Panc1 (cell line): ENCODE results near the gene ANXA7.

Source experiments
- TCF7L2 ChIP-seq: IDR thresholded peaks from 2 replicates; pipeline ENCODE4 v1.6.1; 2011; ENCODE audit warnings: mild to moderate bottlenecking, low read depth, low read length, inconsistent platforms
- TF ChIP-seq, protein P1 (sequence below): fragments of 450-650 bp; IDR thresholded peaks from 2 replicates; pipeline ENCODE4 v1.5.1; 2017; ENCODE audit warnings: mild to moderate bottlenecking

DNA sequence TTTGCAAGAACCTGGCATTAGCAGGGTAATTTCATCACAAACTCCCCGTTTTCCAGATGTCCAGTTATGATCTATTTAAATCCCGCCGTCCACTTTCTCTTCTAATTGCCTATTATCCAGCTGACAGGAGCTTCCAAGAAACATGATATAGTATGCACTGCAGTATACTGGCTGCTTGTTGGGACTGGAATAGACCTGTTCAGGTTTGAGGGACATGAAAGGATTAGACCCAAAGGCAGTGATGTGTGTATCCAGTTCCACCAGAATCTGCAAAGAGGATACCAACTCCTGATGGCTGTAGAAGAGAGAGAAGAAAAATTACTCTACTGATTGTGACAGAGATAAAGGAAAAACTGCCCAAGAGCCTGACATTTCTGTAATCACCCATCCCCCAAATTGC is 10.6 kb upstream of the ANXA7 start:
- TF ChIP-seq, protein P1, sequence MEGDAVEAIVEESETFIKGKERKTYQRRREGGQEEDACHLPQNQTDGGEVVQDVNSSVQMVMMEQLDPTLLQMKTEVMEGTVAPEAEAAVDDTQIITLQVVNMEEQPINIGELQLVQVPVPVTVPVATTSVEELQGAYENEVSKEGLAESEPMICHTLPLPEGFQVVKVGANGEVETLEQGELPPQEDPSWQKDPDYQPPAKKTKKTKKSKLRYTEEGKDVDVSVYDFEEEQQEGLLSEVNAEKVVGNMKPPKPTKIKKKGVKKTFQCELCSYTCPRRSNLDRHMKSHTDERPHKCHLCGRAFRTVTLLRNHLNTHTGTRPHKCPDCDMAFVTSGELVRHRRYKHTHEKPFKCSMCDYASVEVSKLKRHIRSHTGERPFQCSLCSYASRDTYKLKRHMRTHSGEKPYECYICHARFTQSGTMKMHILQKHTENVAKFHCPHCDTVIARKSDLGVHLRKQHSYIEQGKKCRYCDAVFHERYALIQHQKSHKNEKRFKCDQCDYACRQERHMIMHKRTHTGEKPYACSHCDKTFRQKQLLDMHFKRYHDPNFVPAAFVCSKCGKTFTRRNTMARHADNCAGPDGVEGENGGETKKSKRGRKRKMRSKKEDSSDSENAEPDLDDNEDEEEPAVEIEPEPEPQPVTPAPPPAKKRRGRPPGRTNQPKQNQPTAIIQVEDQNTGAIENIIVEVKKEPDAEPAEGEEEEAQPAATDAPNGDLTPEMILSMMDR: no peak
- TF ChIP-seq TCF7L2: no peak
